GM18909 (cell line): ENCODE data around the gene SHISA7.
"Not testable (repeated sequence)": the region's sequence is repeated elsewhere in the genome, so short reads cannot be mapped to it uniquely, and the experiment has no call there.

Source experiments
- ATAC-seq: cut with Tn5 transposase; IDR thresholded peaks from one replicate; pipeline ENCODE4 v1.9.1; 2021; ENCODE audit warnings: mild to moderate bottlenecking; ENCODE audit not compliant: unreplicated experiment, poor library complexity

SHISA7 gene

DNA sequence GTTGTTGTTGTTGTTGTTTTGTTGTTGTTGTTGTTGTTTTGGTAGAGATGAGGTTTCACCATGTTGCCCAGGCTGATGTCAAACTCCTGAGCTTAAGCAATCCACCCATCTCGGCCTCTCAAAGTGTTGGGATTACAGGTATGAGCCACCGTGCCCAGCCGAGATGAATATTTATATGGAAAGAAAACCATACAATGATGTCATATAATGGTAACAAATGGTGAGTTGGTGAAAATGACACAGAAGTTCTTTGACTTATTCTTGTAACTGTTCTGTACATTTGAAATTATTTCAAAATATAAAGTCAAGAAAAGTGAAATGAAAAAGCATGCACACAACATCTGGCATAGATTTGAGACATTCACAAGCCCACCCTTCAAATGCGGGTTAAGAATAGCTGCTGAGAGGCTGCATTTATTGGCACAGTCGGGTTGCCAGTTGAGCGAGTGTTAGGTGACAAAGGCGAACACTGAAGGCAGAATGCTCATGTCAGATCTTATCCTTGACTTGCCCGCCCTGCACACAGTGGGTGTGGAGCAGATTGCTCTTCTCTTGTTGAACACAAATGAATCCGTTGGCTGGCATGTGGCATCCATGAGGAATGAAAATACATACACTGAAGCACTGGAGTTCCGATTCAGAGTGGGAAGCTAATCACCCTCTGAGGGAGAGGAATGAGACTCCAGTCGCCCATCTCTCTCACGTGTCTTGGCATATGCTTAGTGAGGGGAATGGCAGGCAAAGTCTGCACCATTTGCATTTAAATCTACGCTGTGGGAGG is 19.7 kb downstream of the SHISA7 start:
- no peak for ATAC-seq

DNA sequence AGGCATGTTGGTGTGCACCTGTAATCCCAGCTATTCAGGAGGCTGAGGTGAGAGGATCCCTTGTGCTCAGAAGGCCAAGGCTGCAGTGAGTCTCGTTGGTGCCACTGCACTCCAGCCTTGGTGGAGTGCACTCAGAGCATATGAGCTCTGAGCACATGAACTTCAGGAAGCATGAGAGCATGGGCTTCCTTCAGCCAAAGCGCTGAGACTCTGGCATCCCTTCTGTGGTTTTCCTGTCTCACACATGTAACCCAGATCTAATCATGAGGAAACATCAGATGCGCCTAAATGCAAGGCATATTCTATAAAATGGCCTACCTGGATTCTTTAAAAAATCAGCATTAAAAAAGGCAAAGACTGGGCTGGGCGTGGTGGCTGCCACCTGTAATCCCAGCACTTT is 21.8 kb downstream of the SHISA7 start:
- ATAC-seq: not testable (repeated sequence)

DNA sequence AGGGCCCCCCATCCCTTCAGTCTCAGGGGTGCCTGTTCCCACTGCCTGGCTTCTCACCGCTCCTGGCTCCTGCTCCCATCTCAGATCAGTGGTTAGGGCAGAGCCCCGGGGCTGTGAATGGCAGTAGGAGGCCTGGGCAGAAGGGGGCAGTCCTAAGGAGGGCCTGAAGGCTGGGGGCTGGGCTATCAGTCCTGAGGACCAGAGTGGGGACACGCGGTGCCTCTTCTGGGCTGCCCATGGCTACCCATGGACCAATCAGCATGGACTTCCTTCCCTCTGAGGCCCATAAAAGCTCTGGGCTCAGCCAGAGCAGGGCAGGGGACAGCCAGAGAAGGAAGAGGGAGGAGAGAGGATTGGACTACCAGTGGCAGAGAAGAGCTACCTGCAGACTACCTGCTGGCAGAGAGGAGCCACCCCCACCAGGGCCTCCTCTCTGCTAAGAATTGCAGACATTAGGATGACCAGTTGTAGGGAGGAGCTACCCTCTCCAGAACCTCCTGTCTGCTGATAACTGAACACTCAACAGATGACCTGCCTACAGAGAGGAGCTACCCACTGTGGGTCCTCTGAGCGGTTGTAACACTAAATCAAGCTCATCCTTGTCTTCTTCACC is 23.4 kb downstream of the SHISA7 start:
- no peak for ATAC-seq

DNA sequence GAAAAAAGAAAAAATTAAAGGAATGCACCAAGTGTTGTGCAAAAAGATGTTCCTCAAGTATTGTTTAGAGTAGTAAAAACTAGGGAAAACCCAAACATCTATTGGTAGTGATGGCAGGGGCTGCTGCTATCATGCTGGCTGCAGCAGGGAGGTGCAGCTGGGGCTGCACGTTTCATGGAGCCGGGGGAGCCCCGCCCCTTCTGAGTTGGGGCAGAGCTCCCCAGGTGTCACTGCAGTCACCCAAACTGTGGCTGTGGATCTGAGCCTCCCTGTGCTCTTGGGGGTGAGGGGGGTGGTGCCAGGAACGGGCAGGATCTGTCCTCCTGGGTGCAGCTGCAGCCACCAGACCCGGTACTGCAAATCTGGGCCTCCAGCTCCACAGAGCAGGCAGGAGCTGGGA is 24.0 kb downstream of the SHISA7 start:
- ATAC-seq: no peak

DNA sequence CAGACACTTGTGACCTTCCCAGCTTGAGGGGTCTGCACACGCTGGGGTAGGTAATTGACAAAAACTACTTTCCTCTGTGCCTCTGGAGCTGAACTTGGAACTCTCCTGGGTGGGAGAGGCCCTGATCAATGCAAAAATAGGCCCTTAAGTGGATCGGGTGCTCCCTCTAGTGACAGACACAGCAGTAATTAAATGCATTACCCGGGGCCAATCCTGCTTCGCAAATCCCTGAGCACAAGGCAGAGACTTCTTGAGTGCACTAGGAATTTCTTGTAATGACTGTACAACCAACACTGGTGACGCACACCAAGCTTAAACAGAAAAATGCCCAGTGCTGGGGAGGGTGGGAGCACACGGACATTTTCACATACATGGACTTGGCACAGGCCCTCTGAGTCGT is 24.9 kb downstream of the SHISA7 start:
- ATAC-seq: no peak

DNA sequence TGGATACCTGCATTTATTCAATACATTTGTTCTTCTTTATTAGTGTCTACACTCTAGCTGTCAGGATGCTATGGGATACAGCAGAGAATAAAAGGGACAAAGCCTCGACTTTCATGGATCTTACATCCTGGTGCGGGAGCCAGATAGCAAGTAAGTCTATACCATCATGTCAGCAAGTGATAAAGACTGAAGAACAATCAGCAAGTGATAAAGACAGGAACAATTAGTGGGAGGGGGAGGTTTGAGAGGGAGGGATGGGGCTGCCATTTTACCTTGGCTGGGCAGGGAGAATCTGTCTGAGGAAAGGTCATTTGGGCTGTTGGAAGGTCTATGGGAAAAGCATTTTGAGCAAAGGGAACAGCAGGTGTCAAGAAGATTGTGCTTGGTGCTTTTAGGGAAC is 32.9 kb downstream of the SHISA7 start:
- no peak for ATAC-seq

DNA sequence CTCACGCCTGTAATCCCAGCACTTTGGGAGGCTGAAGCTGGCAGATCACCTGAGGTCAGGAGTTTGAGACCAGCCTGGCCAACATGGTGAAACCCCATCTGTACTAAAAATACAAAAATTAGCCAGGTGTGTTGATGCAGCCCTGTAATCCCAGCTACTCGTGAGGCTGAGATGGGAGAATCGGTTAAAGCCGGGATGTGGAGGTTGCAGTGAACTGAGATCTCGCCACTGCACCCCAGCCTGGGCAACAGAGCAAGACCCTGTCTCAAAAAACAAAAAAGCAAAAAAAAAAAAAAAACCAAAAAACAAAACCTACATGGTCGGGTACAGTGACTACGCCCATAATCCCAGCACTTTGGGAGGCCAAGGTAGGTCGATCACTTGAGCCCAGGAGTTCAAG is 33.9 kb downstream of the SHISA7 start:
- ATAC-seq: not testable (repeated sequence)

DNA sequence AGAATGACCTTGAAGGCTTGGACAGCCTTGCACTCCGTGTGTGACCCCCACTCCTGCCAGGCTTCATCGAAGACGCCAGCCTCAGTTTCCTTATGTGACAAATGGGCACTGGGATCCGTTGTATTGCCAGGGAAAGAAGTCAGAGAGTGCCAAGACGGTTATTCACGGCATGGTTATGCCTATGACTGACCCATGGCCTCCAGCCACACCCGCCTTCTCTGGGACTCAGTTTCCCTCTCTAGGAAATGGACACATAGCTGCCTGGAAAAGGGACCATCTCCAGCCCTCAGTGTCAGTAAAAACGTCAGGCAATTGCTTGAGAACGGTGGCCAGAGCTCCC is 34.6 kb downstream of the SHISA7 start:
- no peak for ATAC-seq

DNA sequence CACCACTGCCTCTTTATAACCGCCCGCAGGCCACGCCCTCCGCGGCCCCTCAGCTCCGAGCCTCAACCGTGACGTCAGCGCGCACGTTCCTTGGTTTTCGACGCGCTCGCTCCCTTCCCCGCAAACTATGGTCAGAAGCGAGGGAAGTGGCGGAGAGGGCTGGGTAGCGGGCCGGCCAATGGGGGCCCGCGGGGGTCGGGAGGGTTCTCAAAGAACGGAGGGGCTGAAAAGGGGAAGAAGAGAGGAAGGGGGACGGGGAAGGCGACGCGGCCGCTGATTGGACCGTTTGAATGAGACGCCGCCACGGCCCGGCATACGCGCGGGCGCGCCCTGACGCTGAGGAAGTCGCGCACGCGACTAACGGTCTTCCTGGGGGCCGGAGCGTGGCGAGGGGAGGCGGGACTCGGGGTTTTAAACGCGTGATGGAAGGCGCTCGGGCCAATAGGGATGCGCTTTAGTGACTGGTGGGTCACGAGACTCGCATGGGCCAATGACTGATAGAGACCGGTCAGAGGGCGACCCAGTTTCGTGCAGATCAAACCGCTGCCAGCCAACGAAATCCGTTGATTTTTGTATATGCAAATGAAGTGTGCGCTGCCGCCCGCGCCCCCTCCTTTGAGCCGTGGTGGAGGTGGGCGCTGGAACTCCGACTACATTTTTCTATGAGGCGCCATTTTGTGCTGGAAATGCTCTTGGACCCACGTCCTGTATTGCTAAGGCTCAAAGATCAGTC is 35.1 kb downstream of the SHISA7 start:
- peak; percentile 87 for ATAC-seq

DNA sequence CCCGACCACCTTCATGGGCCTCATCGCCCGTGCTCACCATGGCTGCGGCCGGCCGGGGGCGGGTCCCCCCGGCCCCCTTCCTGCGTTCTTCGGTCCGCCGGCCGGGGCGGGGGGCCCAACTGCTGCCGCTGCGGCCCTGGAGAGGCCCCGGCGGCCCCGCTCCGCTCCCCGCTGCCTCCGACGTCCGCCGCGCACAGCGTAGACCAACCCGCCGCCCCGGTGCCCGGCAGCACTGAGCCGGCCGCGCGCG is 35.6 kb downstream of the SHISA7 start, which contains the start of gene UBE2S:
UBE2S (minus strand) TSS at position 239 of the 250 bp plus-strand sequence; CDS start at position 40, 199 bp downstream.
- peak; percentile 34 for ATAC-seq

DNA sequence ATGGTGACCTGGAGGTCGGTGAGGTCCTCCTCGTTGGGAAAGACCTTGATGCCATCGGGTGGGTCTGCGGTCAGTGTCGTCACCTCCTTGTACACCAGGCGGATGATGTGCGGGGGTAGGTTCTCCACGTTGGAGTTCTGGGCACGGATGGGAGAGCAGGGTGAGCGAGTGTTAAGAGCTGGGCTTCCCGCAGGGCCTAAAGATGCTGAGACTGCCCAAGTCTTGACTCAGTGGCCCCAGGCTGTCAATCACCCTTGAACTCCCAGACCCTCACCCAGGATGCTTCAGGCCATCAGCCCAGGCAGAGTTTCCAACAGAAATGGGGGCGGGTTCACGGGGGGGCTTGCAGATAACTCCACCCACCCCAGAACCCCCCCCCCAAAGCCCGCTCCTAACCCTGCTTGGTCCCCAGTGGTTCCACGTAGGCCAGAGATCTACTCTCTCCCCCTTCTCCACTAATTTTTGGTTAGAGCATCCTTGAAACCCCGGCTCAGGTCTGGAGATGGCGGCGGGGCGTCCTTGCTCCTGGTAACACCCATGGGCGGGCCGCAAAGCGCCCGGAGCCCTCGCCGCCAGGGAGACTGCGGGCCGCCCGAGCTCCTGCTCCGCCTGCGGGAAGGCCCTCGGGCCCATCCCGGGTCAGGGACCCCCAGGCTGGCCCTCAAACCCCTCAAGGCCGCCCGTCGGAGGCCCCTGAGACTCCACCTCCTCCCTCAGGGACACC is 36.1 kb downstream of the SHISA7 start:
- ATAC-seq: no peak

DNA sequence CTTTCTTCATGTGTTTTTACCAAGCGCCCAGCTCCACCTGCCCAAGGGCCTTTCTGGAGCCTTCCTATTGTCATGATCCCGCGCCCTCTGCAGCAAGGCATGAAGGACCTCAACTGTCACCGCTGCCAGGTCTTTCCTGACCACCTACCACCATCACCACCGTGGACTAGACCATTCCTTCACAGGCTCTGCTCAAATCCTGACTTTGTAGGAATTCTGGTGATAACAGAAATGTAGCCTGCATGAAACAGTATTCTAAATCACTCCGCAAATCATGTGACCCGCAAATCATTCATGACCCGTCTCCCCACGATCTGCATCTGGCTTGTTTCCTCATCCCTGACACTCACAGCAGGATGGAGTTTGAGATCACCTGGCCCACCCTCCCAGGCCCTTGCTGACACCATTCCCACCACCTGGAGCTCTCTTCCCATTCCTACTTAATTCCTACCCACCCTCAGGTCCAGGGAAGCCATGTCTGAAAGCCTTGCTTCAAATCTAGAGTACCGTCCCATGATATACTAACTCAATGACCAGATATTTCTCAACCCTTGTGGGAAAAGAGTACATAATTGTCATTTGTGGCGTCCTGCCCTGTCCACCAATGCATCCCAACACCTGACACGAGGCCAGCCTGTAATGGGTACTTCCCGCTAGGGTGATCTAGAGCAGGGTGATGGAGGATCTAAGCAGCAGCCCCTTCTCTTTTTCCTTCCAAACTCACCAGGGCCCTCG is 36.8 kb downstream of the SHISA7 start:
- no peak for ATAC-seq

DNA sequence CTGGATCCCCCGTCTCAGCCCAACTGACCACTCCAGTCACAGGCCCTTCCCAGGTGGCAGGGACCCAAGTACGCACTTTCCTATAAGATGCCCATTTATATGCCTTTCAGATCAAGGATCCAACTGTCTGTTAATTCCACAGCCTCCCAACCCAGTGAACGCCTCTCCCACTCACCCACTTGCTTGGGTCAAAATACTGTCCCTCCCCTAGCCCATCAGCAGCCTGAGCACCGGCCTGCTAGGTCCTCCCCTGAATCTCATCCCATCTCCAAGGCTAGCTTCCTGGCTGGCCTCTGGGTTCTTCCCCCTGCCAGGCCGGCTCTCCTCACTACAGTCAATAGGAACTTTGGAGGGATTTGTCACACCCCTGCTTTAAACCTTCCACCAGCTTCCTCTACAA is 37.5 kb downstream of the SHISA7 start:
- ATAC-seq: no peak

DNA sequence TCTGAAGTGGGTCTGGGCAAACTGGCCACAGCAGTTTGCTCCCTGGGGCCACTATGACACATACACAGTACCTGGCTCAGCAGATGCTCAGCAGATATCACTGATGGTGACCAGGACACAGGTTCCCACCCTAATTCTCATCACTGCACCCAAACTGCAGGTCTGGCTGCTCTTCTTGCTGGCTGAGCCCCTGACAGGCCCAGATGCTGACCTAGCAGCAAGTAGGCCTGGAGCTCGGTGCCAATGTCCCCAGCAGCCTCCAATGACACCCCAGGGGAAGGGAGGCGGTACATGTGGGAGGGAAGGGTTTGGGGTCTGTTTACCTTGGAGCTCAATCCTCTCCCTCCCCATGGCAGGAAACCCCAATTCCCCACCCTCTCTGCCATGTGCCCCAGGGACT is 40.6 kb downstream of the SHISA7 start:
- ATAC-seq: no peak

DNA sequence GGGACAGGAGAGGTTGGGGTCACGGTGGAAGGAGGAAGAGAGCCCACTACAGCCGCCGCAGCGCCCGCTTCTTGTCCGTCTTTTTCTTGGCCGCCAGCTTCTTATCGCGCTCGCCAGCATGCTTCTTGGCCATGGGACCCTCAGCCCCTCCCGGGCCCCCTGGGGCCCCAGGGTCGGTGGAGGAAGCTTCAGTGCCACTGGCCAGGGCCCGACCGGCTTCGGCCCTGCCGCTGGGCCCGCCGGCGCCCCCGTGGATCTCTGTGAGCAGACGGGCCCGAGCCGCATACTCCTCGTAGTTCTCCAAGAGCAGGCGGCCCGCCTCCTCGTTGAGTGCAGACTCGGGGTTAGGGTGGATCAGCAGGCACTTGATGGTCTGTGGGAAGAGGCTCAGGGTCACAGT is 41.7 kb downstream of the SHISA7 start:
- ATAC-seq: not testable (repeated sequence)

DNA sequence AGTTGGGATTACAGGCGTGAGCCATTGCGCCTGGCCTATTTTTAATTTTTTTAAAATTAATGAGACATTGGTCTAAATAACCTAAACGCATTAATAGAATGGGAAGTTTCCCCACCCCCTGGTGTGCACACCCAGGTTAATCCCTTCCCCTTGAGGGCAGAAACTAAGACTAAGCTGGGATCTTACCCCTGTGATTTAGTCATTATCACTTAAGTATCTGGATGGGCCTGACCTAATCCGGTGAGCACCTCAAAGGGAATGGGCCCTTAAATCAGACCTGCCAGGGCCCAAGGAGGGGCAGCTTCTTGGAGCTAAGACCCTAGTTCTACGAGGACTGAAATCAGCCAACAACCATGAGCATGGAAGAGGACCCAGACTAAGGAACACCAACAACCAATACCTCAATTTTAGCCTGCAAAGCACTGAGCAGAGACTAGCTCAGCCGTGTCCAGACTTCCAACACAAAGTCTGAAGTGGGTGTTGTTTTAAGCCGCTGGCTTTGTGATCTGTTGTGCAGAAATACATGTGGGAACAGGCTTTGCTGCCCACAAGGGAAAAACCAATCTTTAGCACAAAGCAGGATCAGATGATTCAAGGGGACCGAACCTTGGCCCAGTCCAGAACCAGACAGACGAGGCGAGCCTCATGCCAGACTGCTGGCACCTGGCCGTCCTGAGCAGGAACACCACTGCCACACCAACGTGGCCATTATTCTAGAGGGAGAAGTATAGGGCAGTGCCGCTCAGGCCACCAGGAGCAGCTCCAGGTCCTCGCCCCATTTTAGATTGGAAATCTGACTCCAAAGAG is 42.6 kb downstream of the SHISA7 start:
- ATAC-seq: no peak

DNA sequence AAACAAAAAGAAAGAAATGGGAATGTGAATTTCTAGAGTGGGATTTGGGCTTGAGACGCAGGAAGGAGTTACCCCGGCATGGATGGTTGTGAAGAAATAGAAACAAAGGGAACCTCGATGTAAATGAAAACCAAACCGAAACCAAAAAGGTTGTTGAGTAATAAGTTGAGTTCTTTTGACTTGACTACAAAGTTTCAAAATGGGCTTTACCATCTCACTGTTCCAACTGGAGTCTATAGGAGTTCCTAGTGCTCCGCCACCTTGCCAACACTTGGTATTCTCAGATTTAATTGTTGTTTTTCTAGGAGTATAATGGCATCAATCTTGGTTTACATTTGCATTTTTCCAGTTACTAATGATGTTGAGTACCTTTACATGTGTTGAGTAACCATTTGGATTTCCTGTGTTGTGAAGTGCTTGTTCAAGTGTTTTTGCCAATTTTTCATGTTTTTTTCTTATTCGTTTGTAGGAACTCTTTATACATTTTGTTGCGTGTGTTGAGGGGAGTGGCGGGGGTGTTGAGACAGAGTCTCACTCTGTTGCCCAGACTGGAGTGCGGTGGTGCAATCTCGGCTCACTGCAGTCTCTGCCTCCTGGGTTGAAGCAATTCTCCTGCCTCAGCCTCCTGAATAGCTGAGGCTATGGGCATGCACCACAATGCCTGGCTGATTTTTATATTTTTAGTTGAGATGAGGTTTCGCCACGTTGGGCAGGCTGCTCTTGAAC is 44.7 kb downstream of the SHISA7 start:
- ATAC-seq: no peak

DNA sequence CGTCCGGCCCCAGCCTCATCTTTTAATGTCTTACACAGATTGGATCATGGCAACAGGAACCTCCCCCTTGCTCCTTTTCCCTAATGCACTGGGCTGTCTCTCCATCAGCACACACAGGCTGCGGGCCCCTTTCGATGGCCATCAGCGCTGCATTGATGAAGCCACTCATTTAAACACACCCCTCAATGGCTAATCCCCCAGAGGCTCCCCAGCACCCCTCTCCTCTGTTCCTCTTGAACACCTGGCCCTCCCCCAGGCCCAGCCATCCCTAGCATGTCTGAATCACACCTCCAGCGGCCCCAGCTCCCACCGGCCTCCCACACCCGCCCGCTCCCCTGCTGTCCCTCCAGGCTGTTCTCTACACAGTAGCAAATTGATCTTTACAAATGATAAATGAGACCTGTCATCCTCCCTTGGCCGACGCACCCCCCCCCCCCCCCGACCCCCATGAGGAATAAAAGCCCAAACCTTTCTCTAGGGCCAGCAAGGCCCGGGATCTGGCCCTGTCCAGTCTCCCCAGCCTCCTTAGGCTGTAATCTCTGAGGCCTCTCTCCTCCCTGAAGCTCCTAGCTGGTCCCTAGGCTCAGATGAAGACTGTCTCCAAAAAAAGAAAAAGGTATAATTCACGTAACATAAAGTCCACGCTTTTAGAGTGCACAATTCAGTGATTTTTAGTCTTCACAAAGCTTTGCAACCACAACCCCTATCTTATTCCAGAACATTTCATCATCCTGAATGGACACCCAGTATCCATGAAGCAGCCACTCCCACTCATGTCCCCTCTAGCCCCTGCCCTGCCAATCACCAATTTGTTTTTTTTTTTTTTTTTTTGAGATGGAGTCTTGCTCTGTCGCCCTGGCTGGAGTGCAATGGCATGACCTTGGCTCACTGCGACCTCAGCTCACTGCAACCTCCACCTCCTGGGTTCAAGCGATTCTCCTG is 50.0 kb downstream of the SHISA7 start:
- ATAC-seq: no peak
